NCI-H2107 treated with DMSO at 0.1 percent for 48 hours (cell line): ENCODE measurements around the gene MSANTD1.

Experiments
- DNase-seq: peaks from one replicate; lab custom pipeline; 2025; ENCODE audit not compliant: unreplicated experiment; lab: John Stamatoyannopoulos, UW

The MSANTD1 gene

GRCh38 chr4:3261411-3262207 is 12.7 kb downstream of the MSANTD1 start:
- no peak for DNase-seq

GRCh38 chr4:3262208-3263052 is 13.5 kb downstream of the MSANTD1 start:
- DNase-seq = no peak

GRCh38 chr4:3263053-3263875 is 14.3 kb downstream of the MSANTD1 start:
- no peak for DNase-seq

GRCh38 chr4:3263876-3264193 is 14.9 kb downstream of the MSANTD1 start:
- DNase-seq = no peak

GRCh38 chr4:3266076-3266475 is 17.1 kb downstream of the MSANTD1 start:
- no peak for DNase-seq

- DNase-seq = no peak
These were observed 18.8 kb downstream of the MSANTD1 start for GRCh38 chr4:3267576-3268394.

- no peak for DNase-seq
These were observed 19.6 kb downstream of the MSANTD1 start for GRCh38 chr4:3268395-3269104.

- DNase-seq = no peak
These were observed 20.4 kb downstream of the MSANTD1 start for GRCh38 chr4:3269105-3269927.

GRCh38 chr4:3269991-3270611 is 21.1 kb downstream of the MSANTD1 start:
- DNase-seq = peak; percentile 19

GRCh38 chr4:3271131-3271530 is 22.2 kb downstream of the MSANTD1 start:
- no peak for DNase-seq

GRCh38 chr4:3276986-3277385 is 28.0 kb downstream of the MSANTD1 start:
- DNase-seq = no peak

GRCh38 chr4:3280466-3280865 is 31.5 kb downstream of the MSANTD1 start:
- DNase-seq = no peak

- no peak for DNase-seq
These were observed 34.5 kb downstream of the MSANTD1 start for GRCh38 chr4:3283483-3283882.

- no peak for DNase-seq
These were observed 35.0 kb downstream of the MSANTD1 start for GRCh38 chr4:3283916-3284315.

GRCh38 chr4:3284734-3285557 is 36.0 kb downstream of the MSANTD1 start:
- no peak for DNase-seq

GRCh38 chr4:3285558-3286334 is 36.8 kb downstream of the MSANTD1 start:
- DNase-seq = no peak
